ENCODE measurements around the gene PRKAR1B. TPM values are rescaled to one million over a fixed set of nuclear protein-coding genes. Genes with fewer than 3 reads are reported as not detected.

Gene PRKAR1B
- total and polyA plus RNA-seq, 10 of the 15 experiments (the other 5 are each of a cell fraction or from before 2014, with no cell fraction given) = 1.4 to 45.6 (median 19.3) TPM

GRCh38 chr7:716636-717035 is 10.4 kb downstream of the PRKAR1B start:
- ATAC-seq (no peak), FAIRE-seq (no peak), DNase-seq (ENCODE audit: low read depth, low spot score) (no peak)
- Histone ChIP-seq H3K4me1 (ENCODE audit: control insufficient read depth, insufficient read depth, low read length) (peaks cover 4% of the 10 kb centered on the region; the same call in 1 of the 2 replicates), H3K36me3 (ENCODE audit: control insufficient read depth in 2 of 2, insufficient read depth in 2 of 2, low read length in 1 of 2) (no peaks in the 10 kb centered on the region), H3K27me3 (replicated peaks in 1 of 2; ENCODE audit: control insufficient read depth in 2 of 2, insufficient read depth in 2 of 2, low read length in 1 of 2) (no peaks in the 10 kb centered on the region), H3K9ac (ENCODE audit: control insufficient read depth, insufficient read depth, low read length) (no peak overlapping the region), H3K27ac (ENCODE audit: control insufficient read depth, insufficient read depth) (no peak overlapping the region), H3K9me3 (replicated peaks; ENCODE audit: control insufficient read depth, insufficient read depth, low read length) (peaks cover 1% of the 10 kb centered on the region; the same call in 2 of the 3 replicates), H2AFZ (ENCODE audit: control insufficient read depth, low read depth, low read length) (no peak overlapping the region), H3K4me2 (ENCODE audit: control insufficient read depth, insufficient read depth) (no peak overlapping the region), H4K20me1 (ENCODE audit: control insufficient read depth, insufficient read depth) (no peaks in the 10 kb centered on the region), H3K4me3 (no peak overlapping the region), H3K79me2 (ENCODE audit: control insufficient read depth, insufficient read depth, low read length) (no peaks in the 10 kb centered on the region)
- in situ Hi-C loops (cut with MboI) (no loop called here), intact Hi-C loops (cut with micrococcal nuclease; ENCODE audit: unreplicated experiment) (no loop called here)
- WGBS (ENCODE audit: insufficient coverage, insufficient replicate concordance, low lambda C conversion rate, missing lambda C conversion rate) = 88% methylated on average over 11 of the region's 11 CpGs
- ChIA-PET CTCF (no interaction called here), RAD21 (ENCODE audit: unreplicated experiment) (no interaction called here), POLR2A (no interaction called here), SMC1A (ENCODE audit: uncharacterized antibody, unreplicated experiment) (no interaction called here)
- no peak for TF ChIP-seq SIX5 (IDR thresholded peaks at IDR 0.05; ENCODE audit: low read depth, low read length, severe bottlenecking)
- TF ChIP-seq NFIC (IDR thresholded peaks at IDR 0.05; ENCODE audit: low read depth, low read length) = no peak
- no peak for TF ChIP-seq NR2F1 (conservative IDR thresholded peaks at IDR 0.05)
- no peak for TF ChIP-seq IRF3 (IDR thresholded peaks at IDR 0.05)
- TF ChIP-seq POLR2A (IDR thresholded peaks at IDR 0.05; ENCODE audit: low read depth, low read length) = no peak
- TF ChIP-seq PML (IDR thresholded peaks at IDR 0.05; ENCODE audit: low read length) = no peak
- no peak for TF ChIP-seq KDM1A (IDR thresholded peaks at IDR 0.05; ENCODE audit: borderline replicate concordance)
- no peak for TF ChIP-seq POLR2AphosphoS2 (IDR thresholded peaks at IDR 0.05; ENCODE audit: low read depth, low read length)
- no peak for TF ChIP-seq GABPA (IDR thresholded peaks at IDR 0.05; ENCODE audit: low read depth)
- no peak for TF ChIP-seq WRNIP1 (IDR thresholded peaks at IDR 0.05; ENCODE audit: borderline replicate concordance, low read depth, low read length)
- no peak for TF ChIP-seq IKZF1 (conservative IDR thresholded peaks at IDR 0.05)
- TF ChIP-seq TBL1XR1 (IDR thresholded peaks at IDR 0.05; ENCODE audit: low read depth, low read length) = no peak
- TF ChIP-seq E2F4 (IDR thresholded peaks at IDR 0.05; ENCODE audit: low read depth, low read length) = no peak
- no peak for TF ChIP-seq PAX8 (IDR thresholded peaks at IDR 0.05)
- TF ChIP-seq MEF2B (IDR thresholded peaks at IDR 0.05; ENCODE audit: partially characterized antibody, poor library complexity, severe bottlenecking) = no peak
- TF ChIP-seq MEF2A (IDR thresholded peaks at IDR 0.05; ENCODE audit: insufficient read depth, low read depth, low read length) = no peak
- no peak for TF ChIP-seq ATF2 (IDR thresholded peaks at IDR 0.05; ENCODE audit: low read length)
- TF ChIP-seq BMI1 (IDR thresholded peaks at IDR 0.05; ENCODE audit: borderline replicate concordance) = no peak
- no TSS peak for BruUV-seq (replicated peaks)

All from GM12878 (cell line).